Measurements from ENCODE around the gene CAPN1. TPM values are rescaled to one million over a fixed set of nuclear protein-coding genes. Genes with fewer than 3 reads are reported as not detected.
"Not testable (repeated sequence)": the region's sequence is repeated elsewhere in the genome, so short reads cannot be mapped to it uniquely, and the experiment has no call there.

Gene CAPN1
- total RNA-seq, 1 donor from 2014 or later, result 89.6 TPM

- intact Hi-C loops (cut with DNase I), result no loop called here
- no peak for DNase-seq (ENCODE audit: low spot score)
Observed at GRCh38 chr11:65156926-65157325, 24.8 kb upstream of the CAPN1 start.

- no peak for DNase-seq (ENCODE audit: low spot score)
- intact Hi-C loops (cut with DNase I), result no loop called here
Observed at GRCh38 chr11:65157336-65157735, 24.4 kb upstream of the CAPN1 start.

GRCh38 chr11:65159012-65159411 is 22.7 kb upstream of the CAPN1 start:
- no peak for DNase-seq (ENCODE audit: low spot score)
- intact Hi-C loops (cut with DNase I), result no loop called here

- DNase-seq (ENCODE audit: low spot score), result no peak
- intact Hi-C loops (cut with DNase I), result no loop called here
Observed at GRCh38 chr11:65160643-65161042, 21.1 kb upstream of the CAPN1 start.

- no peak for DNase-seq (ENCODE audit: low spot score)
Observed at GRCh38 chr11:65163684-65164083, 18.0 kb upstream of the CAPN1 start.

GRCh38 chr11:65165410-65166317 is 16.1 kb upstream of the CAPN1 start:
- DNase-seq (ENCODE audit: low spot score), result no peak
- intact Hi-C loops (cut with DNase I), result no loop called here

More at GRCh38 chr11:65163684-65164083, 18.0 kb upstream of the CAPN1 start:
- intact Hi-C loops (cut with DNase I), result no loop called here

- DNase-seq (ENCODE audit: low spot score), result no peak
- intact Hi-C loops (cut with DNase I), result no loop called here
Observed at GRCh38 chr11:65166893-65167292, 14.8 kb upstream of the CAPN1 start.

GRCh38 chr11:65167656-65168055 is 14.1 kb upstream of the CAPN1 start:
- intact Hi-C loops (cut with DNase I), result no loop called here
- DNase-seq (ENCODE audit: low spot score), result no peak

- no peak for DNase-seq (ENCODE audit: low spot score)
- intact Hi-C loops (cut with DNase I), result no loop called here
Observed at GRCh38 chr11:65169164-65169641, 12.5 kb upstream of the CAPN1 start.

GRCh38 chr11:65170058-65170534 is 11.6 kb upstream of the CAPN1 start, which contains the start of gene SPDYC:
Gene SPDYC, plus strand, starts transcription at chr11:65170233. Its CDS starts 1,125 bp downstream, at chr11:65171358.
- no peak for DNase-seq (ENCODE audit: low spot score)
- intact Hi-C loops (cut with DNase I), result no loop called here

- intact Hi-C loops (cut with DNase I), result no loop called here
- DNase-seq (ENCODE audit: low spot score), result no peak
Observed at GRCh38 chr11:65172600-65172999, 9.1 kb upstream of the CAPN1 start.

- intact Hi-C loops (cut with DNase I); DNase-seq (ENCODE audit: low spot score): not testable (repeated sequence)
Observed at GRCh38 chr11:65174571-65175010, 7.1 kb upstream of the CAPN1 start.

- intact Hi-C loops (cut with DNase I), result loop anchor here (5.0 kb wide), 1 partner anchor 49 kb away; the partner anchor contains the start of gene SYVN1
- peak; percentile 82 for DNase-seq (ENCODE audit: low spot score)
Observed at GRCh38 chr11:65180877-65181568, 705 bp upstream of the CAPN1 start.

GRCh38 chr11:65182258-65183170 is 786 bp downstream of the CAPN1 start:
- intact Hi-C loops (cut with DNase I), result loop anchor here (5.0 kb wide), 1 partner anchor 50 kb away; the partner anchor contains the start of gene SYVN1
- DNase-seq (ENCODE audit: low spot score), result no peak

- intact Hi-C loops (cut with DNase I), result loop anchor here (5.0 kb wide), 1 partner anchor 51 kb away; the partner anchor contains the start of gene SYVN1
- DNase-seq (ENCODE audit: low spot score), result no peak
Observed at GRCh38 chr11:65183201-65183891, 1.6 kb downstream of the CAPN1 start.

GRCh38 chr11:65184146-65184545 is 2.4 kb downstream of the CAPN1 start:
- intact Hi-C loops (cut with DNase I), result loop anchor here (5.0 kb wide), 1 partner anchor 52 kb away; the partner anchor contains the start of gene SYVN1
- no peak for DNase-seq (ENCODE audit: low spot score)

GRCh38 chr11:65185171-65185570 is 3.4 kb downstream of the CAPN1 start:
- no peak for DNase-seq (ENCODE audit: low spot score)
- intact Hi-C loops (cut with DNase I), result no loop called here

GRCh38 chr11:65185869-65186341 is 4.2 kb downstream of the CAPN1 start:
- intact Hi-C loops (cut with DNase I), result no loop called here
- no peak for DNase-seq (ENCODE audit: low spot score)

Data from cardiac septum (tissue), 1 donor.